Measurements from ENCODE around the gene CPNE9. TPM values are rescaled to one million over a fixed set of nuclear protein-coding genes. Genes with fewer than 3 reads are reported as not detected.

CPNE9 gene
- total and polyA plus RNA-seq, 2 donors from 2014 or later: 0.16 to 0.19 TPM

DNA sequence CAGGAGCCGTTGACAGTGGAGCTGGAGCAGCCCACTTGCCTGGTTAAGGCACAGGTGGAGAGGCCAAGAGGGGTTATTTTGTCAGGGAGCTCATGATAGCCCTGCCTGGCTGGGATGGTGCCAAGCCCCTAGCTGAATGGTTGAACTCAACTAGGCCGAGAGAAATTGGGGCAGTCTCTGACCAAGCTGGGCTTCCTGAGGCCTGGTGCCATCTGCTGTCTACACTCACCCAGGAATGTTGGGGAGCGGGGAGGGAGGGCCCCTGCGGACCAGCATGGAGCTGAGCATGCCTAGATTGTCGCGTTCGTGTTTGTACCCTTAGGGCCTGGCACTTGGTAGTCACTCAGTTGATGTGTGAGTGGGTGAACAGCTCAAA, 29.1 kb downstream of the CPNE9 start:
- Histone ChIP-seq H3K36me3 (ENCODE audit: control insufficient read depth in 2 of 3, insufficient read depth in 3 of 3, low read length in 3 of 3) (peaks cover 0 to 22% (median 17%) of the 10 kb centered on the region in 3 donors), H3K9me3 (ENCODE audit: control insufficient read depth in 2 of 3, insufficient read depth in 1 of 3, low read length in 3 of 3) (no peaks in the 10 kb centered on the region), H3K27me3 (ENCODE audit: control insufficient read depth, insufficient read depth, low read length) (no peaks in the 10 kb centered on the region), H3K27ac (ENCODE audit: low read depth in 2 of 2, low read length in 2 of 2) (no peak overlapping the region), H3K9ac (ENCODE audit: low read length in 3 of 3) (peak overlapping the region; percentile 16 to 85 (median 37)), H3K4me3 (ENCODE audit: low read length in 3 of 3) (peak overlapping the region; percentile 51 to 80 (median 77)), H3K4me1 (ENCODE audit: control insufficient read depth in 2 of 3, insufficient read depth in 2 of 3, low read depth in 1 of 3, low read length in 3 of 3) (peaks cover 0 to 16% (median 9%) of the 10 kb centered on the region in 3 donors)
- intact Hi-C loops (cut with DNase I): no loop called here
- TF ChIP-seq, protein P1, sequence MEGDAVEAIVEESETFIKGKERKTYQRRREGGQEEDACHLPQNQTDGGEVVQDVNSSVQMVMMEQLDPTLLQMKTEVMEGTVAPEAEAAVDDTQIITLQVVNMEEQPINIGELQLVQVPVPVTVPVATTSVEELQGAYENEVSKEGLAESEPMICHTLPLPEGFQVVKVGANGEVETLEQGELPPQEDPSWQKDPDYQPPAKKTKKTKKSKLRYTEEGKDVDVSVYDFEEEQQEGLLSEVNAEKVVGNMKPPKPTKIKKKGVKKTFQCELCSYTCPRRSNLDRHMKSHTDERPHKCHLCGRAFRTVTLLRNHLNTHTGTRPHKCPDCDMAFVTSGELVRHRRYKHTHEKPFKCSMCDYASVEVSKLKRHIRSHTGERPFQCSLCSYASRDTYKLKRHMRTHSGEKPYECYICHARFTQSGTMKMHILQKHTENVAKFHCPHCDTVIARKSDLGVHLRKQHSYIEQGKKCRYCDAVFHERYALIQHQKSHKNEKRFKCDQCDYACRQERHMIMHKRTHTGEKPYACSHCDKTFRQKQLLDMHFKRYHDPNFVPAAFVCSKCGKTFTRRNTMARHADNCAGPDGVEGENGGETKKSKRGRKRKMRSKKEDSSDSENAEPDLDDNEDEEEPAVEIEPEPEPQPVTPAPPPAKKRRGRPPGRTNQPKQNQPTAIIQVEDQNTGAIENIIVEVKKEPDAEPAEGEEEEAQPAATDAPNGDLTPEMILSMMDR (IDR thresholded peaks at IDR 0.05; ENCODE audit: borderline replicate concordance, extremely low read depth, insufficient read depth): no peak
- FAIRE-seq: no peak
- peak in 1 of 5 donors; percentile 45 for DNase-seq

DNA sequence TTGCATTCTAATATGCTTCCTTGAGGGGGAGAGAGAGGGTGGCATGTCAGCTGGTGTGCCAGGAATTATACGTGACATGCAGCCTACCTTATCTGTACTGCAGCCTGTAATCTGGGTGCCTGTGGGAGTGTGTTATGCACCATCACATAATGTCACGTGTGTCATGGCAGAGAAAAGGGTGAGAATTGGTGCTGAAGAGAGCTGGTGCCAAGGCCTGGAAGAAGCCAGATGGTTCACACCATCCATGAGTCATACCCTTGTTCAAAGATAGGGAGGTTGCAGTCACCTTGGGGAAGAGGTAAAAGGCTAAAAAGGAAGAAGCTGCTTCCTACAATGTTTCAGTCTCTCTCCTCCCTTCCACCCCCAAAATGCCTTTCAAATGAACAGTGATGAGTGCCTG, 33.2 kb downstream of the CPNE9 start:
- Histone ChIP-seq H3K36me3 (ENCODE audit: control insufficient read depth in 2 of 3, insufficient read depth in 3 of 3, low read length in 3 of 3) (peaks cover 8 to 63% (median 52%) of the 10 kb centered on the region in 3 donors), H3K4me1 (ENCODE audit: control insufficient read depth in 2 of 3, insufficient read depth in 2 of 3, low read depth in 1 of 3, low read length in 3 of 3) (peaks cover 0 to 13% (median 9%) of the 10 kb centered on the region in 3 donors), H3K9ac (ENCODE audit: low read length in 3 of 3) (no peak overlapping the region), H3K9me3 (ENCODE audit: control insufficient read depth in 2 of 3, insufficient read depth in 1 of 3, low read length in 3 of 3) (no peaks in the 10 kb centered on the region), H3K27ac (ENCODE audit: low read depth in 2 of 2, low read length in 2 of 2) (no peak overlapping the region), H3K27me3 (ENCODE audit: control insufficient read depth, insufficient read depth, low read length) (no peaks in the 10 kb centered on the region), H3K4me3 (ENCODE audit: low read length in 3 of 3) (no peak overlapping the region)
- TF ChIP-seq, protein P1 (IDR thresholded peaks at IDR 0.05; ENCODE audit: borderline replicate concordance, extremely low read depth, insufficient read depth): no peak
- intact Hi-C loops (cut with DNase I): no loop called here
- DNase-seq (no peak), FAIRE-seq (no peak)

DNA sequence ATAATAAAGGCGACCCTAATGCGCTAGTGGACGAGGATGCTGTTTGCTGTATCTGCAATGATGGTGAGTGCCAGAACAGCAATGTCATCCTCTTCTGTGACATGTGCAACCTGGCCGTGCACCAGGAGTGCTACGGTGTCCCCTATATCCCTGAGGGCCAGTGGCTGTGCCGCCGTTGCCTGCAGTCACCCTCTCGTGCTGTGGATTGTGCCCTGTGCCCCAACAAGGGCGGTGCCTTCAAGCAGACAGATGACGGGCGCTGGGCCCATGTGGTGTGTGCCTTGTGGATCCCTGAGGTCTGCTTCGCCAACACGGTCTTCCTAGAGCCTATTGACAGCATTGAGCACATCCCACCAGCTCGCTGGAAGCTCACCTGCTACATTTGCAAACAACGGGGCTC, 35.5 kb downstream of the CPNE9 start:
- FAIRE-seq (no peak), DNase-seq (no peak)
- Histone ChIP-seq H3K9ac (ENCODE audit: low read length in 3 of 3) (no peak overlapping the region), H3K27me3 (ENCODE audit: control insufficient read depth, insufficient read depth, low read length) (no peaks in the 10 kb centered on the region), H3K27ac (ENCODE audit: low read depth in 2 of 2, low read length in 2 of 2) (no peak overlapping the region), H3K9me3 (ENCODE audit: control insufficient read depth in 2 of 3, insufficient read depth in 1 of 3, low read length in 3 of 3) (no peaks in the 10 kb centered on the region), H3K4me3 (ENCODE audit: low read length in 3 of 3) (no peak overlapping the region), H3K4me1 (ENCODE audit: control insufficient read depth in 2 of 3, insufficient read depth in 2 of 3, low read depth in 1 of 3, low read length in 3 of 3) (no peaks in the 10 kb centered on the region), H3K36me3 (ENCODE audit: control insufficient read depth in 2 of 3, insufficient read depth in 3 of 3, low read length in 3 of 3) (peaks cover 8 to 84% (median 70%) of the 10 kb centered on the region in 3 donors)
- intact Hi-C loops (cut with DNase I): no loop called here
- TF ChIP-seq, protein P1 (IDR thresholded peaks at IDR 0.05; ENCODE audit: borderline replicate concordance, extremely low read depth, insufficient read depth): no peak

DNA sequence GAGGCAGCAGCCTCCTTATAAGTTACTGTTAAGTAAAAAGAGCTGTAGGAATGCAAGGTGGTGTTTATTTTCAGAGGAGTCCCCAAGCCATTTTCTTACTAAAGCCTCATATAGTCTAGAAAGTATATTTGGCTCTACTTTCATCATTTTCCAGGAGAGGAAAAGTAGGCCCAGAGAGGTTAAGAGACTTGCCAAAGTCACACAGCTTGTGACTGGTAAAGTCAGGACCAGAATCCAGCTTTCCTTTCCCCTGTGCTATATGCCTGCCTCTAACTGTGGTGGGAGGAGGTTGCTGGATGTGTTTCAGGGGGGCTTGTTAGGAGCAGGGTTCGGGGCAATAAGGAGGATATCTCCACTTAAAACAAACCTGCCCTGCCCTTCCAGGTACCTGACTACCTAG, 38.9 kb downstream of the CPNE9 start:
- no peak for FAIRE-seq

More for the DNA sequence above, 38.9 kb downstream of the CPNE9 start:
- H3K4me1 ChIP-seq (ENCODE audit: control insufficient read depth in 2 of 3, insufficient read depth in 2 of 3, low read depth in 1 of 3, low read length in 3 of 3): no peaks in the 10 kb centered on the region
- DNase-seq: no peak
- intact Hi-C loops (cut with DNase I): no loop called here
- peaks cover 13 to 98% (median 78%) of the 10 kb centered on the region in 3 donors for H3K36me3 ChIP-seq (ENCODE audit: control insufficient read depth in 2 of 3, insufficient read depth in 3 of 3, low read length in 3 of 3)
- no peaks in the 10 kb centered on the region for H3K27me3 ChIP-seq (ENCODE audit: control insufficient read depth, insufficient read depth, low read length)
- no peak overlapping the region for H3K4me3 ChIP-seq (ENCODE audit: low read length in 3 of 3)
- H3K9ac ChIP-seq (ENCODE audit: low read length in 3 of 3): no peak overlapping the region
- H3K9me3 ChIP-seq (ENCODE audit: control insufficient read depth in 2 of 3, insufficient read depth in 1 of 3, low read length in 3 of 3): no peaks in the 10 kb centered on the region
- H3K27ac ChIP-seq (ENCODE audit: low read depth in 2 of 2, low read length in 2 of 2): no peak overlapping the region
- TF ChIP-seq, protein P1 (IDR thresholded peaks at IDR 0.05; ENCODE audit: borderline replicate concordance, extremely low read depth, insufficient read depth): no peak
